ENCODE results near the gene TRERF1. TPM values are rescaled to one million over a fixed set of nuclear protein-coding genes. Genes with fewer than 3 reads are reported as not detected.

TRERF1 gene
- total and polyA plus RNA-seq, 2 of the 4 experiments (the other 2 are of a cell fraction): 6.3 to 9.9 TPM

- ChIA-PET POLR2A (ENCODE audit: unreplicated experiment) (no interaction called here), CTCF (no interaction called here)
- Histone ChIP-seq H3K14ac (replicated peaks; ENCODE audit: low read depth, low read length) (peak overlapping the region; percentile 93), H2BK15ac (ENCODE audit: low read depth, low read length) (no peak overlapping the region), H3K4ac (ENCODE audit: low read depth, low read length) (peak overlapping the region; percentile 71), H3K36me3 (ENCODE audit: control insufficient read depth, insufficient read depth, low read length) (peaks cover 10% of the 10 kb centered on the region), H3K27ac (ENCODE audit: insufficient read depth, low read length) (no peak overlapping the region), H4K91ac (ENCODE audit: insufficient read depth, low read depth, low read length) (no peak overlapping the region; the same call in 1 of the 2 replicates), H2BK5ac (ENCODE audit: low read depth, low read length, poor library complexity, severe bottlenecking) (no peak overlapping the region), H3K79me1 (ENCODE audit: low read depth in 1 of 2, low read length in 2 of 2) (peaks cover 52 to 82% of the 10 kb centered on the region in 2 experiments), H3K4me1 (ENCODE audit: control insufficient read depth, insufficient read depth, low read length) (peaks cover 29% of the 10 kb centered on the region), H2AK5ac (ENCODE audit: low read depth, low read length) (peak overlapping the region; percentile 63; the same call in 1 of the 2 replicates), H3K4me3 (ENCODE audit: insufficient read depth, low read depth, low read length) (no peak overlapping the region), H3K27me3 (ENCODE audit: control insufficient read depth, insufficient read depth, low read length) (no peaks in the 10 kb centered on the region), H3K9ac (ENCODE audit: low read depth, low read length) (no peak overlapping the region), H3K9me3 (ENCODE audit: control insufficient read depth, insufficient read depth, low read length) (no peaks in the 10 kb centered on the region), H2BK120ac (ENCODE audit: low read depth, low read length) (peak overlapping the region; percentile 83; the same call in 1 of the 2 replicates), H3K9me1 (ENCODE audit: insufficient read depth, low read length) (peaks cover 34% of the 10 kb centered on the region), H4K20me1 (ENCODE audit: insufficient read depth, low read length) (peaks cover 10% of the 10 kb centered on the region; the same call in 1 of the 2 replicates), H3K4me2 (ENCODE audit: low read depth, low read length) (no peak overlapping the region), H2AFZ (replicated peaks; ENCODE audit: low read length, poor library complexity) (no peak overlapping the region), H2AK9ac (replicated peaks; ENCODE audit: low read depth, low read length, poor library complexity) (no peak overlapping the region), H3K23ac (ENCODE audit: low read depth, low read length) (no peak overlapping the region), H3K18ac (ENCODE audit: low read depth, low read length) (no peak overlapping the region), H4K5ac (ENCODE audit: low read depth, low read length) (no peak overlapping the region), H4K8ac (ENCODE audit: low read depth in 2 of 2, low read length in 2 of 2) (no peak overlapping the region), H2BK20ac (ENCODE audit: low read depth, low read length) (0 out of 2 replicates have a peak overlapping the region, but pooled peaks have one; percentile 64), H3K56ac (ENCODE audit: extremely low read depth, insufficient read depth, low read length) (no peak overlapping the region)
- dilution Hi-C loops (cut with HindIII; ENCODE audit: low sequenced_read_pairs, unreplicated experiment): no loop called here
- no TSS peak for BruUV-seq (replicated peaks)
- WGBS, 2 experiments (ENCODE audit: extremely low coverage in 2 of 2, insufficient read length in 1 of 2): 100% methylated on average over 1 of the region's 3 CpGs; no CpG with 5 or more reads in 1 of the 2 experiments
- DNase-seq: no peak
- intact Hi-C loops (cut with micrococcal nuclease): no loop called here
- in situ Hi-C loops (cut with MboI; ENCODE audit: low sequenced_read_pairs): no loop called here
- TF ChIP-seq NFE2L2 (IDR thresholded peaks at IDR 0.05; ENCODE audit: low read depth, low read length): no peak
- TF ChIP-seq BHLHE40 (IDR thresholded peaks at IDR 0.05; ENCODE audit: low read depth, low read length): no peak
- TF ChIP-seq POLR2A (IDR thresholded peaks at IDR 0.05; ENCODE audit: low read depth, low read length): no peak
- no peak for TF ChIP-seq CHD1 (IDR thresholded peaks at IDR 0.05; ENCODE audit: low read depth, low read length)
- TF ChIP-seq FOS (IDR thresholded peaks at IDR 0.05; ENCODE audit: low read depth, low read length): no peak
- no peak for TF ChIP-seq SMC3 (IDR thresholded peaks at IDR 0.05; ENCODE audit: low read depth, low read length)
- TF ChIP-seq, protein P1, sequence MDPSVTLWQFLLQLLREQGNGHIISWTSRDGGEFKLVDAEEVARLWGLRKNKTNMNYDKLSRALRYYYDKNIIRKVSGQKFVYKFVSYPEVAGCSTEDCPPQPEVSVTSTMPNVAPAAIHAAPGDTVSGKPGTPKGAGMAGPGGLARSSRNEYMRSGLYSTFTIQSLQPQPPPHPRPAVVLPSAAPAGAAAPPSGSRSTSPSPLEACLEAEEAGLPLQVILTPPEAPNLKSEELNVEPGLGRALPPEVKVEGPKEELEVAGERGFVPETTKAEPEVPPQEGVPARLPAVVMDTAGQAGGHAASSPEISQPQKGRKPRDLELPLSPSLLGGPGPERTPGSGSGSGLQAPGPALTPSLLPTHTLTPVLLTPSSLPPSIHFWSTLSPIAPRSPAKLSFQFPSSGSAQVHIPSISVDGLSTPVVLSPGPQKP (IDR thresholded peaks at IDR 0.05; ENCODE audit: borderline replicate concordance, low read depth, low read length): no peak
- no peak for TF ChIP-seq USF2 (IDR thresholded peaks at IDR 0.05; ENCODE audit: low read depth, low read length)
- no peak for TF ChIP-seq RCOR1 (IDR thresholded peaks at IDR 0.05; ENCODE audit: insufficient replicate concordance, low read length)
- no peak for TF ChIP-seq CEBPB (IDR thresholded peaks at IDR 0.05; ENCODE audit: low read depth, low read length)
- TF ChIP-seq MXI1 (IDR thresholded peaks at IDR 0.05; ENCODE audit: borderline replicate concordance, low read depth, low read length): no peak
- TF ChIP-seq MAZ (IDR thresholded peaks at IDR 0.05; ENCODE audit: borderline replicate concordance, low read depth, low read length): no peak
- TF ChIP-seq RAD21 (IDR thresholded peaks at IDR 0.05; ENCODE audit: low read length): no peak
- no peak for ATAC-seq (ENCODE audit: low read depth)
These were observed 156.0 kb downstream of the TRERF1 start for GRCh38 chr6:42295677-42296076.

Measured in IMR-90 (cell line).